Body of pancreas (tissue), 4 donors: ENCODE results near the gene PIK3R5. TPM values are rescaled to one million over a fixed set of nuclear protein-coding genes. Genes with fewer than 3 reads are reported as not detected.

Experiments
- ATAC-seq: fragments of 150-250 bp; one replicate; pipeline ENCODE4 v1.9.1; 2016
- DNase-seq, 4 donors: peaks; one replicate each; pipeline ENCODE4 v3.0.0-alpha.2; 2019
- H3K27ac ChIP-seq, 4 donors: fragments of 200-600 bp; sonication (generic); 1 replicate in 3 of 4; 2 replicates in 1 of 4; pipeline versions ENCODE4 v1.5.1 to v1.6.1; 2016 to 2019; ENCODE audit warnings: mild to moderate bottlenecking in 1 of 4, mixed read lengths in 1 of 4, moderate library complexity in 1 of 4
- H3K27me3 ChIP-seq, 2 donors: fragments of 200-600 bp; sonication (generic); one replicate each; pipeline ENCODE4 v1.6.0; 2016; ENCODE audit warnings: mild to moderate bottlenecking in 1 of 2
- H3K36me3 ChIP-seq, 2 donors: fragments of 200-600 bp; sonication (generic); replicated peaks in 1 of 2; 2 replicates each; pipeline ENCODE4 v1.5.1; 2016; ENCODE audit warnings: low read depth in 2 of 2; ENCODE audit not compliant: insufficient read depth in 1 of 2
- H3K4me1 ChIP-seq: fragments of 200-600 bp; sonication (generic); one replicate; pipeline ENCODE4 v1.6.0; 2016
- H3K4me3 ChIP-seq, 2 donors: fragments of 200-600 bp; sonication (generic); 1 replicate in 1 of 2; 2 replicates in 1 of 2; pipeline ENCODE4 v1.5.1; 2016 to 2019
- H3K9me3 ChIP-seq, 3 donors: fragments of 200-600 bp; sonication (generic); 1 replicate in 2 of 3; 2 replicates in 1 of 3; pipeline ENCODE4 v1.5.1; 2016
- CTCF ChIP-seq, 7 experiments: fragments of 450-650 bp in 4 of 7; fragments of 200-600 bp in 3 of 7; sonication (generic) in 3 of 7; IDR thresholded peaks; one replicate each; pipeline ENCODE4 v1.5.1; 2016 to 2019; ENCODE audit warnings: antibody characterized with exemption in 7 of 7
- POLR2A ChIP-seq, 3 donors: fragments of 450-650 bp; IDR thresholded peaks; one replicate each; pipeline ENCODE4 v1.6.1; 2016; ENCODE audit warnings: antibody characterized with exemption in 3 of 3, mild to moderate bottlenecking in 2 of 3
- WGBS, 2 donors: methylation state at CpG; one replicate each; pipeline ENCODE4 v1.1.5; 2017; 5-methylcytosine and 5-hydroxymethylcytosine counted together
- intact Hi-C: fragments of 100-400 bp; cut with DNase I; formaldehyde crosslinking; loops from one replicate; pipeline ENCODE4 v1.15.1; 2023
- total RNA-seq, 2 donors: library from RNA; depleted of rRNA; stranded (reverse); fragments of >200 nt; gene quantifications; one replicate each; pipeline ENCODE4 v1.1.0, GENCODE V29; 2016

The PIK3R5 gene
- total RNA-seq, 2 donors from 2014 or later, result 4.6 to 4.7 TPM

DNA sequence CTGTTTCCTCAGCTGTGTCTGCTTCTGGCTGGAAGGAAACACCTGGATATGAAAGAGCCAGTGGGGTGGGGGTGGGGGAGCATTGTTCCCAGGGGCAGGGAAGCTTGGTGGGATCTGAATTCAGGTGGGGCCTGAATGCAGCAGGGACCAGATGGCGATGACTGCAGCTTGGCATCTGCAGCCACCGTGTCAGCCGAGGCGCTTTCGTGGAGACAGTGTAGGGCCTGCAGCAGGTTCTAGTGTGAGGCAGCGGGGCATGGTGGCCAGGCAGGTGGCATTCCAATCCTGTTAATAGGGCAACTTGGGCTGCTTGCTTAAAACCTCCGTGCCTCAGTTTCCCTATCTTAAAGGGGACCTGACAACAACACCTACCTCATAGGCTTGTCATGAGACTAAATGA, 99.7 kb downstream of the PIK3R5 start:
- TF ChIP-seq CTCF (IDR thresholded peaks at IDR 0.05), result no peak
- TF ChIP-seq POLR2A (IDR thresholded peaks at IDR 0.05), result no peak
- no peaks in the 10 kb centered on the region for H3K36me3 ChIP-seq
- WGBS, 2 donors, result 64 to 91% methylated on average over 7 of the region's 7 CpGs
- DNase-seq (no peak), ATAC-seq (no peak)
- H3K27me3 ChIP-seq, result no peaks in the 10 kb centered on the region
- H3K9me3 ChIP-seq, result no peaks in the 10 kb centered on the region
- intact Hi-C loops, result no loop called here
- peaks cover 9% of the 10 kb centered on the region for H3K4me1 ChIP-seq
- no peak overlapping the region for H3K27ac ChIP-seq
- H3K4me3 ChIP-seq, result no peak overlapping the region

DNA sequence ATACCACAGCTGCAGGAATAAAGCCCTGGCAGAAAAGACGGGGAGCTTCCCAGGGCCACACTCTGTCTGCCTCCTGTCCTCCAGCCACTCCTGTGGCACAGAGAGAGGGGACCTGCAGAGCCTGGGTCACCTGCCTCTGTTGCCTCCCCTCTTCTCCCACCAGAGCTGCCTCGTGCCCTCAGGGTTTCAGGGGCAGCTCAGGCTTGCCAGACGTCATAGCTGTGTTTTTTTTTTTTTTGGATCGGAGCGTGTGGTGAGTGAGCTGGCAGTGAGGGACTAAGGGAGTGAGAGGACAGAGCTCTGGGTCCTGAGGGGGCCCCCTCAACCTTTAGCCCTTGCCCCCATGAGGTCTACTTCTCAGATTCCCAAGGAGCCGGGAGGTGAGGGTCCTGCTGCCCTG, 100.1 kb downstream of the PIK3R5 start:
- intact Hi-C loops, result no loop called here
- TF ChIP-seq CTCF (IDR thresholded peaks at IDR 0.05) (no peak), POLR2A (IDR thresholded peaks at IDR 0.05) (no peak)
- H3K27me3 ChIP-seq, result no peaks in the 10 kb centered on the region
- H3K36me3 ChIP-seq, result no peaks in the 10 kb centered on the region
- WGBS, 2 donors, result 33 to 56% methylated on average over 1 to 6 of the region's 6 CpGs
- no peaks in the 10 kb centered on the region for H3K9me3 ChIP-seq
- ATAC-seq (no peak), DNase-seq (no peak)
- H3K4me1 ChIP-seq, result peaks cover 9% of the 10 kb centered on the region
- no peak overlapping the region for H3K27ac ChIP-seq
- no peak overlapping the region for H3K4me3 ChIP-seq

DNA sequence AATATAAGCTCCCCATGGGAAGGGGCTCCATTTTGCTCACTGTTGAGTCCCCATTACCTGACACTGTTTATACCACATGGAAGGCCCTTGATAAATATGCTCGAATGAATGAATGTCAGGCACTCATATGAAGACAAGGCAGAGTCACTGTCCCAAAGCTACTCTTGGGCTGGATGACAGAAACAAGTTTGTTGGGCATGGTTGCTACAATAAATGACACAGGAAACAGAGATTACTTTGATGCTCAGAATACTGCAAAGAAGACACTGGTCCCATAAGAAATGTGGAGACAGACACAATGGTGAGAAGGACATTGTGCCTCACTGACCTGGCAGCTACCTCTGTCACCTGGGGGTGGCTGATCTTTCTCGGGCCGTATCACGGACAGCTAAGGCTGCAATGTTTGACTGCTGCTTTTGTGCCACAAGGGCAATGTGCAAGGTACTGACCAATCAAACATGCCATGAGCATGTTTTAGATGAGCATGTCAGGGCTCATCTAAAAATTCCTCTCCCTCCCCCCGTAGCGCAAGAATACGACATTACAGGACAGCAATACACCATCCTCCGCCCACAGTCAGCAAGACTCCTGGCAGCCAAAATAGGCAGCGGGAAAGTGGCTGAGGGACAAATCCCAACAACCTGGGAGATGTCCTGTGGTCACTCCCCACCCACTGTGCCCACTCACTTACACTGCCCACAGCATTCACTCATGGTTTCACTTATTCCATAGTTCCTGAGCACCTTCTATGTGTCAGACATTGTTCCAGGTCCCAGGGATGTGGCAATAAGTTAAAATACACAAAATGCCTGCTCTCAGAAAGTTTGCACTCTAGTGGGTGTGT, 103.1 kb downstream of the PIK3R5 start:
- intact Hi-C loops, result no loop called here
- DNase-seq (no peak), ATAC-seq (no peak)
- WGBS, 2 donors, result 62 to 67% methylated on average over 9 of the region's 9 CpGs
- TF ChIP-seq CTCF (IDR thresholded peaks at IDR 0.05), result no peak
- TF ChIP-seq POLR2A (IDR thresholded peaks at IDR 0.05), result no peak
- Histone ChIP-seq H3K9me3 (no peaks in the 10 kb centered on the region), H3K27ac (no peak overlapping the region), H3K4me1 (peaks cover 2% of the 10 kb centered on the region), H3K27me3 (no peaks in the 10 kb centered on the region), H3K36me3 (no peaks in the 10 kb centered on the region), H3K4me3 (no peak overlapping the region)

GRCh38 chr17:8861495-8862181, 103.9 kb downstream of the PIK3R5 start:
- TF ChIP-seq CTCF (IDR thresholded peaks at IDR 0.05) (no peak), POLR2A (IDR thresholded peaks at IDR 0.05) (no peak)

More at GRCh38 chr17:8861495-8862181, 103.9 kb downstream of the PIK3R5 start:
- Histone ChIP-seq H3K9me3 (no peaks in the 10 kb centered on the region), H3K27me3 (no peaks in the 10 kb centered on the region), H3K4me3 (no peak overlapping the region), H3K27ac (no peak overlapping the region), H3K36me3 (no peaks in the 10 kb centered on the region), H3K4me1 (peaks cover 10% of the 10 kb centered on the region)
- WGBS, 2 donors, result 52 to 54% methylated on average over 7 of the region's 7 CpGs
- ATAC-seq, result no peak
- intact Hi-C loops, result no loop called here
- no peak for DNase-seq
